ENCODE data around the gene HSDL2. TPM values are rescaled to one million over a fixed set of nuclear protein-coding genes. Genes with fewer than 3 reads are reported as not detected.

The HSDL2 gene
- total RNA-seq, 1 experiment from 2014 or later: 37.0 TPM

- H3K79me2 ChIP-seq (ENCODE audit: low read length): no peaks in the 10 kb centered on the region
- no peak for TF ChIP-seq EZH2phosphoT487 (IDR thresholded peaks at IDR 0.05; ENCODE audit: borderline replicate concordance, low read length)
- TF ChIP-seq EZH2 (IDR thresholded peaks at IDR 0.05; ENCODE audit: low read length, unreplicated experiment): no peak
- TF ChIP-seq CTCF (conservative IDR thresholded peaks at IDR 0.05; ENCODE audit: low read depth, low read length): no peak
These were observed 16.5 kb downstream of the HSDL2 start for GRCh38 chr9:112396416-112396815.

GRCh38 chr9:112396872-112397271 is 17.0 kb downstream of the HSDL2 start:
- Histone ChIP-seq H3K9ac (ENCODE audit: low read length) (no peak overlapping the region), H3K27me3 (ENCODE audit: low read length) (no peaks in the 10 kb centered on the region), H3F3A (ENCODE audit: low read length, unreplicated experiment) (no peaks in the 10 kb centered on the region), H3K4me2 (ENCODE audit: low read length) (no peak overlapping the region), H3K9me2 (replicated peaks; ENCODE audit: low read length) (no peaks in the 10 kb centered on the region), H3K4me3 (ENCODE audit: low read length) (no peak overlapping the region), H3K9me3 (ENCODE audit: low read length) (no peaks in the 10 kb centered on the region), H3K27ac (ENCODE audit: low read length) (no peak overlapping the region), H2AFZ (ENCODE audit: low read length) (no peak overlapping the region), H3K79me2 (ENCODE audit: low read length) (no peaks in the 10 kb centered on the region), H3K36me3 (ENCODE audit: low read depth, low read length) (peaks cover 9% of the 10 kb centered on the region), H4K20me1 (ENCODE audit: low read length) (no peaks in the 10 kb centered on the region), H3K4me1 (ENCODE audit: insufficient read depth, low read length) (no peaks in the 10 kb centered on the region)
- ChIA-PET POLR2A (ENCODE audit: unreplicated experiment) (no interaction called here), CTCF (no interaction called here)
- TF ChIP-seq CTCF (conservative IDR thresholded peaks at IDR 0.05; ENCODE audit: low read depth, low read length) (no peak), EZH2phosphoT487 (IDR thresholded peaks at IDR 0.05; ENCODE audit: borderline replicate concordance, low read length) (no peak), EZH2 (IDR thresholded peaks at IDR 0.05; ENCODE audit: low read length, unreplicated experiment) (no peak)
- ATAC-seq: no peak
- intact Hi-C loops (cut with micrococcal nuclease): no loop called here
- no TSS peak for BruUV-seq (replicated peaks)
- DNase-seq: no peak

More at GRCh38 chr9:112396416-112396815, 16.5 kb downstream of the HSDL2 start:
- BruUV-seq (replicated peaks): no TSS peak
- H3K4me1 ChIP-seq (ENCODE audit: insufficient read depth, low read length): no peaks in the 10 kb centered on the region
- H3K36me3 ChIP-seq (ENCODE audit: low read depth, low read length): peaks cover 9% of the 10 kb centered on the region
- H3K4me3 ChIP-seq (ENCODE audit: low read length): no peak overlapping the region
- no peaks in the 10 kb centered on the region for H3F3A ChIP-seq (ENCODE audit: low read length, unreplicated experiment)
- H2AFZ ChIP-seq (ENCODE audit: low read length): no peak overlapping the region
- ATAC-seq (no peak), DNase-seq (no peak)
- H3K4me2 ChIP-seq (ENCODE audit: low read length): no peak overlapping the region
- ChIA-PET POLR2A (ENCODE audit: unreplicated experiment) (no interaction called here), CTCF (no interaction called here)
- no peaks in the 10 kb centered on the region for H4K20me1 ChIP-seq (ENCODE audit: low read length)
- H3K9ac ChIP-seq (ENCODE audit: low read length): no peak overlapping the region
- no peaks in the 10 kb centered on the region for H3K9me2 ChIP-seq (replicated peaks; ENCODE audit: low read length)
- H3K9me3 ChIP-seq (ENCODE audit: low read length): no peaks in the 10 kb centered on the region
- no peaks in the 10 kb centered on the region for H3K27me3 ChIP-seq (ENCODE audit: low read length)
- H3K27ac ChIP-seq (ENCODE audit: low read length): no peak overlapping the region
- intact Hi-C loops (cut with micrococcal nuclease): no loop called here

GRCh38 chr9:112401175-112401815 is 21.4 kb downstream of the HSDL2 start:
- DNase-seq: no peak
- Histone ChIP-seq H3K9me2 (replicated peaks; ENCODE audit: low read length) (no peaks in the 10 kb centered on the region), H3K9me3 (ENCODE audit: low read length) (no peaks in the 10 kb centered on the region), H2AFZ (ENCODE audit: low read length) (no peak overlapping the region), H3K27me3 (ENCODE audit: low read length) (no peaks in the 10 kb centered on the region), H3K27ac (ENCODE audit: low read length) (no peak overlapping the region), H3F3A (ENCODE audit: low read length, unreplicated experiment) (no peaks in the 10 kb centered on the region), H4K20me1 (ENCODE audit: low read length) (no peaks in the 10 kb centered on the region), H3K4me2 (ENCODE audit: low read length) (no peak overlapping the region), H3K4me1 (ENCODE audit: insufficient read depth, low read length) (no peaks in the 10 kb centered on the region), H3K79me2 (ENCODE audit: low read length) (no peaks in the 10 kb centered on the region; the same call in 1 of the 2 replicates), H3K36me3 (ENCODE audit: low read depth, low read length) (peaks cover 9% of the 10 kb centered on the region), H3K9ac (ENCODE audit: low read length) (no peak overlapping the region), H3K4me3 (ENCODE audit: low read length) (no peak overlapping the region)
- no peak for ATAC-seq
- CTCF ChIA-PET: no interaction called here
- no peak for TF ChIP-seq EZH2 (IDR thresholded peaks at IDR 0.05; ENCODE audit: low read length, unreplicated experiment)
- POLR2A ChIA-PET (ENCODE audit: unreplicated experiment): interaction anchor here (0.7 kb wide), 1 partner anchor 660 kb away, joined by 3 read pairs; no protein-coding TSS in a partner anchor
- intact Hi-C loops (cut with micrococcal nuclease): no loop called here
- BruUV-seq (replicated peaks): no TSS peak

All from PC-3 (cell line).